Natural killer cell (primary cell): Measurements from ENCODE around the gene SRC. TPM values are rescaled to one million over a fixed set of nuclear protein-coding genes. Genes with fewer than 3 reads are reported as not detected.
A peak's percentile ranks its signal among the peaks of the same experiment; 100 is the strongest.

ENCODE experiments used
- ATAC-seq, 3 donors: fragments of 150-1000 bp in 2 of 3; fragments of 200-7000 bp in 1 of 3; cut with Tn5 transposase; 1 replicate in 1 of 3; 2 replicates in 2 of 3; pipeline ENCODE4 v1.10.0; 2021; ENCODE audit warnings: mild to moderate bottlenecking in 2 of 3, moderate library complexity in 2 of 3
- DNase-seq, 2 donors: peaks; one replicate each; pipeline versions ENCODE4 v3.0.0 to v3.0.0-alpha.2; 2013 to 2021; ENCODE audit warnings: mixed read lengths in 1 of 2
- H3K27ac ChIP-seq: one replicate; pipeline ENCODE4 v1.5.1; 2013; ENCODE audit warnings: mild to moderate bottlenecking, low read length
- H3K27me3 ChIP-seq: one replicate; pipeline ENCODE4 v1.6.1; 2013; ENCODE audit warnings: low read length; ENCODE audit not compliant: control insufficient read depth, insufficient read depth
- H3K36me3 ChIP-seq: one replicate; pipeline ENCODE4 v1.6.1; 2013; ENCODE audit warnings: low read length; ENCODE audit not compliant: control insufficient read depth, insufficient read depth
- H3K4me1 ChIP-seq: one replicate; pipeline ENCODE4 v1.6.1; 2013; ENCODE audit warnings: low read length; ENCODE audit not compliant: control insufficient read depth, insufficient read depth
- H3K4me3 ChIP-seq: one replicate; pipeline ENCODE4 v1.5.1; 2013; ENCODE audit warnings: low read length
- H3K9me3 ChIP-seq: one replicate; pipeline ENCODE4 v1.6.1; 2013; ENCODE audit warnings: low read length; ENCODE audit not compliant: control insufficient read depth, insufficient read depth
- H3K27ac Mint-ChIP-seq, 2 donors: one replicate each; pipeline ENCODE4 v1.8.0; 2022; ENCODE audit warnings: mild to moderate bottlenecking in 2 of 2, mixed read lengths in 2 of 2, moderate library complexity in 1 of 2
- H3K27me3 Mint-ChIP-seq, 2 donors: one replicate each; pipeline ENCODE4 v1.8.0; 2022; ENCODE audit warnings: low read depth in 2 of 2, mixed read lengths in 2 of 2
- H3K36me3 Mint-ChIP-seq: one replicate; pipeline ENCODE4 v1.8.0; 2022; ENCODE audit warnings: mixed read lengths
- H3K4me1 Mint-ChIP-seq, 2 donors: one replicate each; pipeline ENCODE4 v1.8.0; 2022; ENCODE audit warnings: mixed read lengths in 2 of 2
- H3K4me3 Mint-ChIP-seq: one replicate; pipeline ENCODE4 v1.8.0; 2022; ENCODE audit warnings: mild to moderate bottlenecking, moderate library complexity, mixed read lengths
- H3K9me3 Mint-ChIP-seq, 2 donors: one replicate each; pipeline ENCODE4 v1.8.0; 2022; ENCODE audit warnings: mixed read lengths in 2 of 2
- CTCF ChIP-seq: fragments of 200-600 bp; IDR thresholded peaks from one replicate; pipeline ENCODE4 v1.8.0; 2022; ENCODE audit warnings: antibody characterized with exemption
- WGBS: methylation state at CpG from one replicate; pipeline ENCODE4 v1.1.7; 2013; ENCODE audit warnings: missing lambda C conversion rate; ENCODE audit not compliant: insufficient coverage; 5-methylcytosine and 5-hydroxymethylcytosine counted together
- intact Hi-C: fragments of 100-400 bp; cut with micrococcal nuclease; formaldehyde crosslinking; loops from one replicate; pipeline ENCODE4 v1.14.2; 2022
- total RNA-seq, 4 donors: library from RNA; stranded (reverse); fragments of 120-200 nt in 1 of 4; gene quantifications; one replicate each; pipeline versions ENCODE4 v1.2.3 to v1.2.4, GENCODE V29; 2013 to 2022

SRC gene
- total RNA-seq, 3 donors from 2014 or later (not counting 1 experiment from before 2014, with no cell fraction given) = 2.3 to 15.6 (median 10.5) TPM

- Histone ChIP-seq H3K9me3 (no peaks in the 10 kb centered on the region), H3K27me3 (no peaks in the 10 kb centered on the region), H3K4me1 (peaks cover 44% of the 10 kb centered on the region), H3K36me3 (no peaks in the 10 kb centered on the region), H3K27ac (no peak overlapping the region), H3K4me3 (no peak overlapping the region)
- Mint-ChIP-seq H3K4me1 (peaks cover 5 to 43% of the 10 kb centered on the region in 2 donors), H3K4me3 (peak overlapping the region; percentile 8), H3K9me3 (no peaks in the 10 kb centered on the region), H3K36me3 (no peaks in the 10 kb centered on the region), H3K27me3 (no peaks in the 10 kb centered on the region), H3K27ac (peak overlapping the region in 1 of 2 donors; percentile 76)
- intact Hi-C loops = no loop called here
- TF ChIP-seq CTCF = no peak
- no peak for DNase-seq
- WGBS = 99% methylated on average over 7 of the region's 7 CpGs
- ATAC-seq = no peak
Measured at GRCh38 chr20:37347347-37347823, 1.4 kb downstream of the SRC start.

- no peak for TF ChIP-seq CTCF
- H3K27ac Mint-ChIP-seq = peak overlapping the region in 1 of 2 donors; percentile 76
- intact Hi-C loops = no loop called here
- no peak for DNase-seq
- no peaks in the 10 kb centered on the region for H3K36me3 Mint-ChIP-seq
- H3K4me1 ChIP-seq = peaks cover 39% of the 10 kb centered on the region
- ATAC-seq = no peak
- no peaks in the 10 kb centered on the region for H3K9me3 Mint-ChIP-seq
- peaks cover 5 to 43% of the 10 kb centered on the region in 2 donors for H3K4me1 Mint-ChIP-seq
- WGBS = 68% methylated on average over 10 of the region's 11 CpGs
- no peaks in the 10 kb centered on the region for H3K27me3 Mint-ChIP-seq
- H3K27ac ChIP-seq = no peak overlapping the region
- H3K4me3 ChIP-seq = no peak overlapping the region
- H3K27me3 ChIP-seq = no peaks in the 10 kb centered on the region
- H3K9me3 ChIP-seq = no peaks in the 10 kb centered on the region
- no peaks in the 10 kb centered on the region for H3K36me3 ChIP-seq
- H3K4me3 Mint-ChIP-seq = peak overlapping the region; percentile 45
Measured at GRCh38 chr20:37347891-37348791, 2.2 kb downstream of the SRC start.

- intact Hi-C loops = no loop called here
- H3K36me3 Mint-ChIP-seq = no peaks in the 10 kb centered on the region
- H3K27me3 Mint-ChIP-seq = no peaks in the 10 kb centered on the region
- no peak overlapping the region for H3K27ac ChIP-seq
- no peaks in the 10 kb centered on the region for H3K36me3 ChIP-seq
- no peak overlapping the region for H3K4me3 Mint-ChIP-seq
- 95% methylated on average over 7 of the region's 7 CpGs for WGBS
- peak overlapping the region in 1 of 2 donors; percentile 76 for H3K27ac Mint-ChIP-seq
- DNase-seq (no peak), ATAC-seq (no peak)
- TF ChIP-seq CTCF = no peak
- H3K4me1 Mint-ChIP-seq = peaks cover 0 to 36% of the 10 kb centered on the region in 2 donors
- H3K4me3 ChIP-seq = no peak overlapping the region
- H3K9me3 Mint-ChIP-seq = no peaks in the 10 kb centered on the region
- peaks cover 31% of the 10 kb centered on the region for H3K4me1 ChIP-seq
- no peaks in the 10 kb centered on the region for H3K27me3 ChIP-seq
- H3K9me3 ChIP-seq = no peaks in the 10 kb centered on the region
Measured at GRCh38 chr20:37348792-37349516, 3.0 kb downstream of the SRC start.
